ENCODE data around the gene KIAA0040. TPM values are rescaled to one million over a fixed set of nuclear protein-coding genes. Genes with fewer than 3 reads are reported as not detected.
A peak's percentile ranks its signal among the peaks of the same experiment; 100 is the strongest.

KIAA0040 gene
- total RNA-seq, 1 experiment from 2014 or later = 32.4 TPM

DNA sequence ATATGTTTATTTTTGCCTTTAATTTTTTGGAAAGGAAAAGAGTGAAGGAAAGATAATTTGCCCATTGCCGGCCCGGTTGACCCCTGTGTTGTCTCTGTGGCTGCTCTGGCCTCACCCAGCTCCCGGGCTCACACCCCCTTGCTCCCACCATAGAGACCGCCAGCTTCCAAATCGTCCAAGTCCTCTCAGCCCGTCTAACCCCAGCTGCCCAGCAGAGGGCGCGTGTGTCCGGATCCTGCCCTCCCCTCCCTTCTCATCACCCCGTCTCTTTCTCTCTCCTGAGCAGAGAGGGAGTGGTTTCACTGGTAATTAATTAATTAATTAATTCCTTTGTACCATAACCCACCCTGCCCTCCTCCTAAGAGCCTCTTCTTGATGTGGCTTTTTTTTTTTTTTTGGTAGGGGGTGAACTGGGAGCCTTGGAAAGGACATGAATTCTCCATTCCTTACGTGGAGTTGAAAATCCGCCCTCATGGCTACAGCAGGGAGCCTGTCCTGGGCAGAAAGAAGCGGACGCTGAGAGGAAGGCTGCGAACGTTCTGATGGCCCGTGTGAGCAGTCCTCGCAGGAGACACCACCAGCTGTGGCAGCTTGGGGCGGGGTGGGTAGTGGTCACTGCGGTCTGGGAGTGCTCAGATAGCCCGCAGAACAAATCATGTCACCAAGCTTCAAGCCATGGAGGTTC, 45.9 kb downstream of the KIAA0040 start (continued):
- TF ChIP-seq SIN3A (IDR thresholded peaks at IDR 0.05; ENCODE audit: low read depth) = no peak
- no peak for TF ChIP-seq CEBPB (IDR thresholded peaks at IDR 0.05; ENCODE audit: low read depth)
- no peak for TF ChIP-seq FOSL1 (IDR thresholded peaks at IDR 0.05; ENCODE audit: low read depth)
- TF ChIP-seq POLR2A (IDR thresholded peaks at IDR 0.05; ENCODE audit: borderline replicate concordance, extremely low read depth, insufficient read depth, insufficient read length) = no peak
- TF ChIP-seq SP1 (IDR thresholded peaks at IDR 0.05; ENCODE audit: low read depth) = no peak

DNA sequence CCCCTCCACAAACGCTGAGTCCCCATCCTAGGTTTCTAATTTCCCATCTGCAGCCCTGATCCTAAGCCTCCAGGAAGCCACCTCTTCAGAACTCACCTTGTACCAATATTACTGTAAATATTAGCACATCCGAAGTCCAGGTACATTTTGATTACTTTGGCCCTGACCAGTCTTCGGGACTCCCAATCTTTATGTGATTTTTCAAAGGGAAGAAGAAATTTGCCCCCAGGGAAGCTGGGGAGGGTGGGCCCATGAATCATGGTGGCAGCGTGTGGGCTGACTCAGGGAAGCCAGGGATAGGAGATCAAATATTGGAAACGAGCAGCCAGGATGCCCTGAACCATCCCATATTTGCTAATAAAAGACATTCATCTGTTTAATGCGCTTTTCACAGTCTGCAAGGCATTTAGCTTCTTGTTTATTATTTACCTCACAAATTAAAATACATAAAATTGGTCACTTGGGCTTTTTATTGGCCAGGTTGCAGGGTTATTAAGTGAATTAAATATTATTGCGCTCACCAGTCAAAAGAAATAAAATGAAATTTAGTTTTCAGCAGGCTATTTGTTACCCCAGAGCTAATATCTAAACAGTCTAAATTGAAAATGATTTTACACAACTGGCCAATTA, 46.6 kb downstream of the KIAA0040 start:
- RAD21 ChIA-PET (ENCODE audit: low non-redundant PET in 1 of 2, low total read pairs in 2 of 2, uncharacterized antibody in 2 of 2, unreplicated experiment in 2 of 2) = interaction anchor here (0.9 to 1.4 kb wide), 5 partner anchors 9 to 123 kb away, joined by 3 to 9 read pairs (median 4); partner anchors contain the start of gene MRPS14 (in 1 of the 2)
- H3K4me2 ChIP-seq (ENCODE audit: low read length) = peak overlapping the region; percentile 52
- POLR2A ChIA-PET = interaction anchor here (0.9 to 1.3 kb wide), 2 partner anchors 24 to 117 kb away, joined by 3 to 4 read pairs; no protein-coding TSS in a partner anchor

More for the DNA sequence above, 46.6 kb downstream of the KIAA0040 start:
- H3K9ac ChIP-seq (ENCODE audit: low read length) = no peak overlapping the region
- BruUV-seq (replicated peaks) = no TSS peak
- H3K36me3 ChIP-seq (ENCODE audit: control insufficient read depth in 1 of 2, insufficient read depth in 2 of 2, low read length in 2 of 2) = no peaks in the 10 kb centered on the region
- intact Hi-C loops (cut with micrococcal nuclease) = loop anchor here (2.0 to 5.0 kb wide), 3 partner anchors 117 to 1696 kb away; no protein-coding TSS in a partner anchor
- peaks cover 0 to 9% of the 10 kb centered on the region in 2 experiments; a peak in 2 of 4 replicates for H3K4me1 ChIP-seq (ENCODE audit: control insufficient read depth in 1 of 2, insufficient read depth in 2 of 2, low read length in 2 of 2)
- H3K79me2 ChIP-seq (ENCODE audit: insufficient read depth, low read length) = no peaks in the 10 kb centered on the region
- H3K4me3 ChIP-seq (replicated peaks in 1 of 2; ENCODE audit: low read depth in 1 of 2, low read length in 2 of 2) = no peak overlapping the region
- H3K27ac ChIP-seq (ENCODE audit: low read depth, low read length) = no peak overlapping the region
- TF ChIP-seq YY1 (IDR thresholded peaks at IDR 0.05; ENCODE audit: extremely low read depth, insufficient replicate concordance, low read depth, low read length) (no peak), SRF (IDR thresholded peaks at IDR 0.05; ENCODE audit: low read depth) (no peak), POLR2AphosphoS5 (IDR thresholded peaks at IDR 0.05; ENCODE audit: low read depth, low read length) (no peak), EZH2phosphoT487 (IDR thresholded peaks at IDR 0.05; ENCODE audit: borderline replicate concordance) (no peak), RAD21 (IDR thresholded peaks at IDR 0.05; ENCODE audit: low read depth) (no peak), EGR1 (IDR thresholded peaks at IDR 0.05; ENCODE audit: low read depth) (no peak), CBX3 (IDR thresholded peaks at IDR 0.05; ENCODE audit: low read depth) (no peak)
- TF ChIP-seq, protein P1, sequence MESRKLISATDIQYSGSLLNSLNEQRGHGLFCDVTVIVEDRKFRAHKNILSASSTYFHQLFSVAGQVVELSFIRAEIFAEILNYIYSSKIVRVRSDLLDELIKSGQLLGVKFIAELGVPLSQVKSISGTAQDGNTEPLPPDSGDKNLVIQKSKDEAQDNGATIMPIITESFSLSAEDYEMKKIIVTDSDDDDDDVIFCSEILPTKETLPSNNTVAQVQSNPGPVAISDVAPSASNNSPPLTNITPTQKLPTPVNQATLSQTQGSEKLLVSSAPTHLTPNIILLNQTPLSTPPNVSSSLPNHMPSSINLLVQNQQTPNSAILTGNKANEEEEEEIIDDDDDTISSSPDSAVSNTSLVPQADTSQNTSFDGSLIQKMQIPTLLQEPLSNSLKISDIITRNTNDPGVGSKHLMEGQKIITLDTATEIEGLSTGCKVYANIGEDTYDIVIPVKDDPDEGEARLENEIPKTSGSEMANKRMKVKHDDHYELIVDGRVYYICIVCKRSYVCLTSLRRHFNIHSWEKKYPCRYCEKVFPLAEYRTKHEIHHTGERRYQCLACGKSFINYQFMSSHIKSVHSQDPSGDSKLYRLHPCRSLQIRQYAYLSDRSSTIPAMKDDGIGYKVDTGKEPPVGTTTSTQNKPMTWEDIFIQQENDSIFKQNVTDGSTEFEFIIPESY (IDR thresholded peaks at IDR 0.05; ENCODE audit: extremely low read depth, insufficient replicate concordance, low read length) = no peak
- TF ChIP-seq, protein P2, sequence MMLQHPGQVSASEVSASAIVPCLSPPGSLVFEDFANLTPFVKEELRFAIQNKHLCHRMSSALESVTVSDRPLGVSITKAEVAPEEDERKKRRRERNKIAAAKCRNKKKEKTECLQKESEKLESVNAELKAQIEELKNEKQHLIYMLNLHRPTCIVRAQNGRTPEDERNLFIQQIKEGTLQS (IDR thresholded peaks at IDR 0.05) = no peak
- DNase-seq (ENCODE audit: low read depth, low spot score) (no peak), ATAC-seq (no peak)
- no peaks in the 10 kb centered on the region for H3K9me3 ChIP-seq (ENCODE audit: control insufficient read depth in 1 of 2, insufficient read depth in 1 of 2, low read depth in 1 of 2, low read length in 2 of 2)
- H4K20me1 ChIP-seq (ENCODE audit: insufficient read depth) = no peaks in the 10 kb centered on the region
- H3K27me3 ChIP-seq (ENCODE audit: insufficient read depth, low read length) = peaks cover 6% of the 10 kb centered on the region
- CTCF ChIA-PET = interaction anchor here (0.6 to 4.2 kb wide), 22 partner anchors 9 to 928 kb away, joined by 3 to 37 read pairs (median 4); partner anchors contain the start of gene MRPS14
- H3K9me2 ChIP-seq (ENCODE audit: insufficient read depth) = no peaks in the 10 kb centered on the region
- H2AFZ ChIP-seq (ENCODE audit: low read depth, low read length, poor library complexity, severe bottlenecking) = peak overlapping the region; percentile 94

All from HCT116 (cell line).